GM21447 (cell line): Measurements from ENCODE around the gene RC3H1.
"Not testable (repeated sequence)": the region's sequence is repeated elsewhere in the genome, so short reads cannot be mapped to it uniquely, and the experiment has no call there.

ENCODE experiments used
- ATAC-seq: cut with Tn5 transposase; IDR thresholded peaks from one replicate; pipeline ENCODE4 v1.9.1; 2021; ENCODE audit not compliant: unreplicated experiment

Gene RC3H1

DNA sequence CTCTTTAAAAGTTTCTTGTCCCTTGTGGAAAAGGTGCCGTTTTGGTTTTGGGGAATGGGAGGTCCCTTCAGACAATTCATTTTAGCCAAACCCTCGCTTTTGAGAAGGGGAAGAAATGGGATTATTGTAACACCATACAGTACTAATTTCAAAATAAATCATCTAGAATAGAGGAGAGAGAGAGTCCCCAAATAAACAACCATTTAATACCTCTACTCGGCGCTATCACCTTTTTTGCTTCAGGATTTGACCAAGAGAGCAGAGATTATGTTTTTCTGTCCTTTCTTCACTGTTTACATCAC lies 770 bp upstream of the RC3H1 start:
- no peak for ATAC-seq

- ATAC-seq: peak; percentile 39
These were observed 522 bp downstream of the RC3H1 start for GRCh38 chr1:174021591-174022079.

GRCh38 chr1:174018565-174018964 lies 3.6 kb downstream of the RC3H1 start:
- no peak for ATAC-seq

GRCh38 chr1:174017231-174017970 lies 4.8 kb downstream of the RC3H1 start:
- no peak for ATAC-seq

DNA sequence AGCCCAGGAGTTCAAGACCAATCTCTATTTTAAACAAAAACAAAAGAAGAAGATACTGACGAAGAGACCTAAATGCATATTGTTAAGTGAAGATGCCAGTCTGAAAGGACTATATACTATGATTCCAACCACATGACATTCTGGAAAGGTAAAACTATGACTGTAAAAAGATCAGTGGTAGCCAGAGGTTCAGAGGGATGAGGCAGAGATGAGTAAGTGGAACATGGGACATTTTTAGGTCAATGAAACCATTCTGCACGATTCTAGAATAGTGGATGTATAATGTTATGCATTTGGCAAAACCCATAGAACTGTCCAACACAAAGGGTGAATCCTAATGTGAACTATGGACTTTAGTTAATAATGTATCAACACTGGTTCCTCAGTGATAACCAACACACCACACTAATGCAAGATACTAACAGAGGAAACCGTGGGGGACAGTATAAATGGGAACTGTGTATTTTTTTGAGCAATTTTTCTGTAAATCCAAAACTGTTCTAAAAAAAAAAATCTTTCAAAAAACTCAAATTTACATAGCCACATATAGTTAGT lies 8.2 kb downstream of the RC3H1 start:
- no peak for ATAC-seq

DNA sequence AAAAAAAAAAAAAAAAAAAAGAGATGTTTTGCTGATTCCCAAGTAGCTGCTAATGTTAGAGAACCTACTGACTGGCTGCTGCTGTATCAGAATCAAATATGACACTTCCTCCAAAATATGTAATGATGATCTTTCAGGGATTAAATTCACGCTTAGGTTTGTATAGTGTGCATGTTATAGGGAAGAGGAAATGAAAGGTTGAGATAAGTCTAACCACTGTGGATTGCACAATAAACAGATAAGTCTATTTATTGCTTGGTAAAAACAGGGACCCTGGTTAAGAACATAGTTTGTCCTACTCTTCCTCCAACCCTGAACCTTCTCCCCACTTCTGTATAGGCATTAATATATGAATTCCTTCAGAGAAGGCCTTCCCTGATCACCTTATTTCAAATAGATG lies 13.2 kb downstream of the RC3H1 start:
- no peak for ATAC-seq

DNA sequence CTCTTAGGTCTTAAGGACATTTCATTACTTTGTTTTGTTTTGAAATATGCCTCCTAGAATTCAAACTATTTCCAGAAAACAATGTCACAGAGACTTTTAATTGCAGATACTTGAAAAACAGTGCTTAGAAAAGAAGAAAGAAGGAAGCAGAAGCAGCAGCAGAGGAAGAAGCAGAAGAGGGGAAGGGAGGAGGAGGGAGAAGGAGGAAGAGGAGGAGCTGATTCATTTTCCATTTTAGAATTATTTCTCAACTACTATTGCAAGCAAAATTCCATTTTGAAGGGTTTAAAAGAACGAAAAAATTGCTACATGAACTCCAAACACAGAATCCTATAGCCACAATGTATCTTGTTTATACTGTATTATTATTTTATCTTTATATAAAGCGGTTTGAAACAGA lies 13.9 kb downstream of the RC3H1 start:
- no peak for ATAC-seq

- no peak for ATAC-seq
These were observed 14.3 kb downstream of the RC3H1 start for GRCh38 chr1:174007851-174008250.

GRCh38 chr1:174005032-174005431 lies 17.1 kb downstream of the RC3H1 start:
- peak; percentile 97 for ATAC-seq

DNA sequence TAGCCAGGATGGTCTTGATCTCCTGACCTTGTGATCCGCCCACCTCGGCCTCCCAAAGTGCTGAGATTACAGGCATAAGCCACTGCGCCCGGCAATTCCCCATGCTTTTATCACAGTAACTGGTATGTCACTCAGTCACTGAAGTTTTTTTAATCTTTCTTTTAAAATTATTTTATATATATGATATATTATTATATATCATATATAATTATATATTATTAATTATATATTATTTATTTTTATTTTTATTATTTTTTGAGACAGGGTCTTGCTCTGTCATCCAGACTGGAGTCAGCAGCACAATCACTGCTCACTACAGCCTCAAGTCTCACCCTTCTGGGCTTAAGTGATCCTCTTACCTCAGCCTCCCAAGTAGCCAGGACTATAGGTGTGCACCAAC lies 18.3 kb downstream of the RC3H1 start:
- ATAC-seq: no peak

- ATAC-seq: no peak
These were observed 20.6 kb downstream of the RC3H1 start for GRCh38 chr1:174001573-174001972.

GRCh38 chr1:174000371-174000770 lies 21.8 kb downstream of the RC3H1 start:
- no peak for ATAC-seq

DNA sequence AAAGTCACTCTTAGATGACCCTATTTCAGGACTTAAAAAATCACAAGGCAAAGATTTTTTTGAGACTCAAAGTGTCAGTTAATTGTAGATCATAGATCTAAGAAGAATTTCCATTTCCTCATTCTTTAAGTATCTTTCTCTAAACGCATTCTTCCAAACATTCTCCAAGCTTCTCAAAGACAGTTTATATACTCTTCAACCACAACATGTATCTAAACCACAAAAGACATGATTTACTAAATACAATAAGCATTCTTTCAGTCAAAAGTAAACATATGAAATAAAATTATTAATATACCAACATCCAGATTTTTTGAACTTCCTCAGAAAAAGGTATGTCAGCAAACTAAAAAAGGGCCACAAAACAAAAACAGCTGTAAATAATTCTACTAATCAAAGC lies 24.4 kb downstream of the RC3H1 start:
- no peak for ATAC-seq

- no peak for ATAC-seq
These were observed 25.2 kb downstream of the RC3H1 start for GRCh38 chr1:173996995-173997394.

DNA sequence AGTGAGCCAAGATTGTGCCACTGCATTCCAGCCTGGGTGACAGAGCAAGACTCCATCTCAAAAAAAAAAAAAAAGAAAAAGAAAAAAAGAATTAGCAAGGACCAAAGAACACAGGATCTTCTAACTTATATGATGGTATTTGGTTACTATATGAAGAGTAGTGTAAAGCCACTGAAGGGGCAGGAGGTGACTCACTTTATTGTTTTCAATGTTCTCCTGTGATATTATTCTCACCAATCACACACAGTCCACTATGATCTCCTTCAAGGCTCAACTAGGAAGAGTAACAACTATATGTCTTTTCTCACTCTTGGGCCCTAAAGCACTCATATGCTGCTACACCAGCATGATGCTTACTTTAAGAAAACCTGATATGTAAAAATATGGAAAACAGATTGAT lies 26.7 kb downstream of the RC3H1 start:
- no peak for ATAC-seq

DNA sequence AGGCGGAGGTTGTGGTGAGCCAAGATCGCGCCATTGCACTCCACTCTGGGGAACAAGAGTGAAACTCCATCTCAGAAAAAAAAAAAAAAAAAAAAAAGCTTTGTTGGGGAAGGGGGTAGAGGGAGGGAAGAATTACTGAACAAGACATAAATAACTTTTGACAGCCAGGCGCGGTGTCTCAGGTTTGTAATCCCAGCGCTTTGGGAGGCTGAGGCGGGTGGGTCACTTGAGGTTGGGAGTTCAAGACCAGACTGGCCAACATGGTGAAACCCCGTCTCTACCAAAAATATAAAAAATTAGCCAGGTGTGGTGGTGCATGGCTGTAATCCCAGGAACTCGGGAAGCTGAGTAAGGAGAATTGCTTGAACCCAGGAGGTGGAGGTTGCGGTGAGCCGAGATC lies 28.2 kb downstream of the RC3H1 start:
- ATAC-seq: not testable (repeated sequence)

GRCh38 chr1:173988068-173988467 lies 34.1 kb downstream of the RC3H1 start:
- ATAC-seq: no peak

- ATAC-seq: no peak
These were observed 35.2 kb downstream of the RC3H1 start for GRCh38 chr1:173986951-173987350.

GRCh38 chr1:173970252-173970651 lies 51.9 kb downstream of the RC3H1 start:
- ATAC-seq: no peak

DNA sequence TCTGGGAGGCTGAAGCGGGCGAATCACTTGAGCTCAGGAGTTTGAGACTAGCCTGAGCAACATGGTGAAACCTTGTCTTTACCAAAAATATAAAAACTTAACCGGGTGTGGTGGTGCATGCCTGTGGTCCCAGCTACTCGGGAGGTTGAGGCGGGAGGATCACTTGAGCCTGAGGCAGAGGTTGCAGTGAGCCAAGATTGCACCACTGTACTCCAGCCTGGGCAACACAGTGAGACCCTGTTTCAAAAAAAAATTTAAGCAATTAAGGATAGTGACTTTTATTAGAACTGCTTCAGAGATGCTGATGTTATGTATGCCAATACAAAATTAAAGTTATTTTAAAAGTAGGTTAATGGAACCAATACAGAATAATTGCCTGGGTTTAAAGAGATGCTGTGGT lies 56.3 kb downstream of the RC3H1 start:
- not testable (repeated sequence) for ATAC-seq

DNA sequence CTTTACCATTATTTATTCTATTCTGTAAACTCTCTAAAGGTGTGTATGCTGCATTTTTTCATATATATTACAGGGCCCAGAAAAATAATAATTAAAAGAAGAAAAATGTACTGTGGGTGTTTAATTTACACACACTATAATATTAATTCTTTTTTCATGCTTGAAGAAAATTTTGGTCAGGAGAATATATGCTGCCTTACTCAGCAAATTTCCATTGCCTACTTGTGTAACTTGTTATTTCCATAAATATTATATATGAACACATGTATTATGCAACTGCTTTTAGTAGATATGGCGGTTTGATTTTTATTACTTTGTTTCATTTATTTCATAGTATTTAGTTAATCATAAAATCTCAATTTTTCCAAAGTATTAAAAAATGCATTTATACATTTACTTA lies 58.7 kb downstream of the RC3H1 start:
- ATAC-seq: no peak

DNA sequence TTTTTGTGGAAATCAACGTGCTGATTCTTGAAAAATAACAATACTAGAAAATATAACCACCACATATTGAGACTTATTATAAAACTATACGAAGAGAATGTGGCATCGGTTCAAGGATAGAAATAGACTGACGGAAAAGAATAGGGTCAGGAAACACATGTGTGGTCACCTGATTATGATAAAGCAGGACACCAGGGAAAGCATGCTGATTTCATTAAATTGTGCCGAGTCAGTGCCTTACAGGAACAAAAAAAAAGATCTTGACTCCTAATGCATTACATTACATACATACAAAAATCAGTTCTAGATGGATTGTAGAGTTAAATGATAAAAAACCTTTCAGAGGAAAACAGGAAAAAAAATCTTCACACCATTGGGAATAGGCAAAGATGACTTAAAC lies 61.5 kb downstream of the RC3H1 start:
- no peak for ATAC-seq

DNA sequence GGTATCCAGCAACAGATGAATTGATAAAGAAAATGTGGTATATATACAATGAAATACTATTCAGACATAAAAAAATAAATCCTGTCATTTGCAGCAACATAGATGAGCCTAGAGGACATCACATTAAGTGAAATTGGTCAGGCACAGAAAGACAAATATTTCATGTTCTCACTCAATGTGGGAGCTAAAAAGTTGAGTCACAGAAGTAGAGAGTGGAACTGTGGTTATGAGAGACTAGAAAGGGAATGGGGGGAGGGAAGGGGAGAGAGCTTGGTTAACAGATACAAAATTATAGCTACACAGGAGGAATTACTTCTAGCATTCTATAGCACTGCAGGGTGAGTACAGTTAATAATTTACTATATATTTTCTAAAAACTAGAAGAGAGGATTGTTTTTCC lies 68.0 kb downstream of the RC3H1 start:
- ATAC-seq: no peak
